Stimulated activated CD8-positive, alpha-beta memory T cell treated with anti-CD3 and anti-CD28 coated beads, Interleukin-12 subunit alpha, Interleukin-12 subunit beta, amount 100 ng/mL, for 24 hours (primary cell): Measurements from ENCODE around the gene ATRAID.
"Not testable (repeated sequence)": the region's sequence is repeated elsewhere in the genome, so short reads cannot be mapped to it uniquely, and the experiment has no call there.

Experiments
- DNase-seq: peaks from one replicate; pipeline ENCODE4 v3.0.0-alpha.2; 2020; ENCODE audit errors: extremely low read depth

Gene ATRAID

GRCh38 chr2:27194538-27195354, 17.1 kb upstream of the ATRAID start:
- DNase-seq = no peak

GRCh38 chr2:27195799-27196198, 16.0 kb upstream of the ATRAID start:
- DNase-seq = not testable (repeated sequence)

- not testable (repeated sequence) for DNase-seq
Measured at GRCh38 chr2:27198068-27198467, 13.8 kb upstream of the ATRAID start.

- DNase-seq = no peak
Measured at GRCh38 chr2:27198627-27199026, 13.2 kb upstream of the ATRAID start.

- no peak for DNase-seq
Measured at GRCh38 chr2:27199241-27199640, 12.6 kb upstream of the ATRAID start.

GRCh38 chr2:27201675-27202074, 10.2 kb upstream of the ATRAID start:
- no peak for DNase-seq

- no peak for DNase-seq
Measured at GRCh38 chr2:27202854-27203253, 9.0 kb upstream of the ATRAID start.

GRCh38 chr2:27203741-27204140, 8.1 kb upstream of the ATRAID start:
- no peak for DNase-seq

GRCh38 chr2:27204566-27204965, 7.3 kb upstream of the ATRAID start:
- no peak for DNase-seq

GRCh38 chr2:27205206-27205605, 6.6 kb upstream of the ATRAID start:
- no peak for DNase-seq

- no peak for DNase-seq
Measured at GRCh38 chr2:27206346-27206745, 5.5 kb upstream of the ATRAID start.

GRCh38 chr2:27208486-27209050, 3.3 kb upstream of the ATRAID start:
- DNase-seq = no peak

GRCh38 chr2:27209621-27210401, 2.0 kb upstream of the ATRAID start:
- DNase-seq = no peak

GRCh38 chr2:27211241-27211942, 449 bp upstream of the ATRAID start:
- DNase-seq = no peak

- DNase-seq = no peak
Measured at GRCh38 chr2:27212626-27213471, 1.0 kb downstream of the ATRAID start.

GRCh38 chr2:27214941-27215340, 3.1 kb downstream of the ATRAID start:
- no peak for DNase-seq

- no peak for DNase-seq
Measured at GRCh38 chr2:27216416-27217137, 4.7 kb downstream of the ATRAID start.

GRCh38 chr2:27217173-27218121, 5.6 kb downstream of the ATRAID start, which contains the start of gene CAD:
Gene CAD (plus strand): TSS chr2:27217369. CDS start chr2:27217552, 183 bp downstream.
- DNase-seq = peak; percentile 76

GRCh38 chr2:27218614-27219013, 6.8 kb downstream of the ATRAID start:
- no peak for DNase-seq
